Left renal cortex interstitium (tissue), 4 donors: ENCODE data around the gene KIF23. TPM values are rescaled to one million over a fixed set of nuclear protein-coding genes. Genes with fewer than 3 reads are reported as not detected.
"Not testable (repeated sequence)": the region's sequence is repeated elsewhere in the genome, so short reads cannot be mapped to it uniquely, and the experiment has no call there.

Source experiments
- DNase-seq, 4 donors: peaks; one replicate each; pipeline ENCODE4 v3.0.0-alpha.2; 2013; ENCODE audit warnings: low read depth in 4 of 4, low spot score in 2 of 4, missing footprints in 1 of 4
- polyA plus RNA-seq, 4 donors: library from polyadenylated mRNA; unstranded; fragments of 120-200 nt; gene quantifications; one replicate each; pipeline ENCODE4 v1.2.1, GENCODE V29; 2013; ENCODE audit not compliant: insufficient read length in 4 of 4

Gene KIF23
- 10 to 100 TPM; 26.5 to 43.7 (median 37.9) TPM for polyA plus RNA-seq

GRCh38 chr15:69413822-69414700, at the start of gene KIF23:
Gene KIF23 (plus strand): TSS chr15:69414349. CDS start chr15:69414466, 117 bp downstream.
- DNase-seq, result peak; percentile 77 to 91 (median 82)

GRCh38 chr15:69367236-69367635, 46.9 kb upstream of the KIF23 start:
- no peak for DNase-seq

- no peak for DNase-seq
These were observed 44.5 kb upstream of the KIF23 start for GRCh38 chr15:69369631-69370030.

GRCh38 chr15:69373406-69373805, 40.7 kb upstream of the KIF23 start:
- no peak for DNase-seq

- DNase-seq, result no peak
These were observed 38.9 kb upstream of the KIF23 start for GRCh38 chr15:69375151-69375790.

- peak; percentile 9 to 62 (median 48) for DNase-seq
These were observed 36.8 kb upstream of the KIF23 start for GRCh38 chr15:69377216-69377970.

GRCh38 chr15:69380100-69380725, 33.9 kb upstream of the KIF23 start:
- DNase-seq, result no peak

GRCh38 chr15:69380726-69381105, 33.4 kb upstream of the KIF23 start:
- DNase-seq, result no peak

GRCh38 chr15:69382176-69382575, 32.0 kb upstream of the KIF23 start:
- DNase-seq, result not testable (repeated sequence)

- not testable (repeated sequence) for DNase-seq
These were observed 30.1 kb upstream of the KIF23 start for GRCh38 chr15:69384066-69384465.

- DNase-seq, result no peak
These were observed 29.2 kb upstream of the KIF23 start for GRCh38 chr15:69384626-69385598.

- no peak for DNase-seq
These were observed 28.3 kb upstream of the KIF23 start for GRCh38 chr15:69385831-69386230.

- DNase-seq, result no peak
These were observed 27.9 kb upstream of the KIF23 start for GRCh38 chr15:69386284-69386683.

GRCh38 chr15:69388260-69388705, 25.9 kb upstream of the KIF23 start:
- DNase-seq, result no peak

GRCh38 chr15:69389426-69389825, 24.7 kb upstream of the KIF23 start:
- DNase-seq, result no peak

GRCh38 chr15:69390575-69390974, 23.6 kb upstream of the KIF23 start:
- DNase-seq, result no peak

GRCh38 chr15:69391046-69391757, 22.9 kb upstream of the KIF23 start:
- DNase-seq, result no peak

- no peak for DNase-seq
These were observed 21.8 kb upstream of the KIF23 start for GRCh38 chr15:69392352-69392751.
